ENCODE results near the gene SNAPC1.

Gene SNAPC1

GRCh38 chr14:61751475-61751989 is 10.7 kb upstream of the SNAPC1 start:
- no peak for TF ChIP-seq CTCF (IDR thresholded peaks at IDR 0.05)

DNA sequence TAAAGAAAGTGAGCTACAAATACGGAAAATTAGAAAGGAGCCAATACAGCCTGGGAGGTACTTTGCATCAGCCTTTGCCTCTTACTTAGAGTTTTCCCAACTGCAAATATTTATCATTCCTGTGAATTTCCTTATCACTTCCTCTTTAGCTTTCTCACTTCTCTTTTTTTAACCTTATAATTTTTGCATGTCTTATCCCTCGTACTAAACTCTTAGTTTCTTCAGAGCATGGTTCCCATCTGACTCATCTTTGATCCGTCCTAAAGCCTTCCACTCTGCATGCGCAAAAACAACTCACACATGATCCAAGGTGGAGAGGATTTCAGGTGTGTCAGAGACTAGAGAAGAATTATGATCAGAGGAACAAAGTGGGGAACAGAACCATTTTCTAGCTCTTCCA is 9.6 kb upstream of the SNAPC1 start:
- TF ChIP-seq CTCF (IDR thresholded peaks at IDR 0.05), result no peak

DNA sequence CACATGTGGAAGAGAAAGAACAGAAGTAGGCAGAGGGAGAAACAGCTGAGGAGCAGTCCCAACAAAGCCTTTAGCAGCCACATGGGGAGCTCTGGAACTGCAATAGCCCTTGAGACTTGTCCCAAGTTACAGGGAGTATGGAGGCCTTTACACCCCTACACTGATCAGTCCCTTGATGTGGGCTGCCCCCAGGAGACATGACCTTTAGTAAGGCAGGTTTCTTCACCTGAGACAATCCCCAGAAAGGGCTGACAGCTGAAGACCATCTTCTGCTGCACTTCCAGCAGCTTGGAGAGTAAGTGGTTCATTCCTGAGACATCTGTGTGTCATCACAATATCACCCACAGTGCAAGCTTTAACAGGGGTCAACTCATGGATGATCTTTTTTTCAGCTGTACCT is 8.6 kb upstream of the SNAPC1 start:
- TF ChIP-seq CTCF (IDR thresholded peaks at IDR 0.05), result no peak

DNA sequence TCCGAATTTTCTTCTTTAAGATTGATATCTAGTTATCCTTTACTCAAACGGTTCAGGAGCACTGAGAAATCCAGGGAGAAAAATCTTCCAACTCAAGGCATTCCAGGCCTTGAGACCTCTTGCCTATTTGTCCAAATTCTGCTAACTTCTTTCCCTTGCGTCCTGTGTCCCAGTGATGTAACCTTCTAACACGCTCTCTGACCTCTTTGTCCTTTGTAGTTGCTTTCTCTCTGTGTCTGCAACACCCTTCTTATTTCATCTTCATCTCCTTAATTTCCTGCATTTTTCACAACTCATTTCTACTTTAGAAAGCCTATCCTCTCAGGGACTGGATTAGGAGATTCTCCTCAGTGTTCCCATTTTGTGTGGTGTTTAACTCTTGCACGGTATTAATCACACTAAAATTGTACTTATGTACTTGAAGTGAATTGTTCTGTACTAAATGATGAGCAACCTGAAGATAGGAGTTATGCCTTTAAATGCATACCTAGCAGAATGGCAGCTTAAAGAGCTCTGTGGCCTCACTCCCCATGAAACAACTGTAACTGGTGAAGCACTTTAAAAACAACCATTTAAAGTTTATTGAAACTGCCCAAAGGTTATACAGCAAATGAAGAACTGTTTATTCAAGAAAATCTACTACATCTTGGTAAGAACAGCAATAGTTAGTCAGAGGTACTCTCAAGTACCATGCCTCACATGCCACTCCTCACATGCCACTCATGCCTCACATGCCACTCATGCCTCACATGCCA is 7.4 kb upstream of the SNAPC1 start:
- TF ChIP-seq CTCF (IDR thresholded peaks at IDR 0.05), result no peak

- TF ChIP-seq CTCF (IDR thresholded peaks at IDR 0.05), result no peak
Measured at GRCh38 chr14:61756135-61756534, 6.1 kb upstream of the SNAPC1 start.

GRCh38 chr14:61759878-61760277 is 2.3 kb upstream of the SNAPC1 start:
- TF ChIP-seq CTCF (IDR thresholded peaks at IDR 0.05), result no peak

- TF ChIP-seq CTCF (IDR thresholded peaks at IDR 0.05), result no peak; the same call in 1 of the 2 replicates
Measured at GRCh38 chr14:61761557-61761956, 663 bp upstream of the SNAPC1 start.
